Panc1 (cell line): Measurements from ENCODE around the gene PTRH1.

ENCODE experiments used
- POLR2AphosphoS5 ChIP-seq: IDR thresholded peaks from 2 replicates; pipeline ENCODE4 v1.6.1; 2012; ENCODE audit warnings: mild to moderate bottlenecking, low read depth, low read length, moderate library complexity
- TF ChIP-seq, protein P1 (sequence below): fragments of 450-650 bp; IDR thresholded peaks from 2 replicates; pipeline ENCODE4 v1.5.1; 2017; ENCODE audit warnings: mild to moderate bottlenecking
- TF ChIP-seq, protein P2 (sequence below), 2 experiments: IDR thresholded peaks; 2 replicates each; pipeline ENCODE4 v1.6.1; 2011 to 2012; ENCODE audit warnings: low read depth in 2 of 2, control low read depth in 1 of 2, low read length in 1 of 2, mild to moderate bottlenecking in 1 of 2, moderate library complexity in 1 of 2; ENCODE audit not compliant: insufficient read depth in 1 of 2

DNA sequence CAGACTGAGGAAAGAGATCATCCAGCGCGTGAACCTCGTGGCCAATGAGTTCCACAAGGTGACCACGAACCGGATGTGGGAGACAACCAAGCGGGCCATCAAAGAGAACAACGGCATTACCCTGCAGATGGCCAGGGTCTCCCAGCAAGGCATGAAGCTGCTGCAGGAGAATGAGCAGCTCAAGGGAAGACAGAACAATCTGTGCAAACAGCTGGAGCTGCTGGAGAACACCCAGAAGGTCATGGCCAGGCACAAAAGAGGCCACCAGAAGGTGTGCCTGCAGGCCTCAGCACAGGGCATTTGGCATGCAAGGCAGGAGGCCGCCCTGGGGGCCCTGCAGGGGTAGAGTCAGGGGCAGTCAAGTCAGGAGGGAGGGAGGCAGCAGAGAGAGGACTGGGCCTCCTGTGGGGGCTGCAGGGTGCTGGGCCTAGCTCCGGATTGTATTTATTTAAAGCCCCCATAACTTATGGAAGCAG lies 4.2 kb downstream of the PTRH1 start:
- TF ChIP-seq, protein P1, sequence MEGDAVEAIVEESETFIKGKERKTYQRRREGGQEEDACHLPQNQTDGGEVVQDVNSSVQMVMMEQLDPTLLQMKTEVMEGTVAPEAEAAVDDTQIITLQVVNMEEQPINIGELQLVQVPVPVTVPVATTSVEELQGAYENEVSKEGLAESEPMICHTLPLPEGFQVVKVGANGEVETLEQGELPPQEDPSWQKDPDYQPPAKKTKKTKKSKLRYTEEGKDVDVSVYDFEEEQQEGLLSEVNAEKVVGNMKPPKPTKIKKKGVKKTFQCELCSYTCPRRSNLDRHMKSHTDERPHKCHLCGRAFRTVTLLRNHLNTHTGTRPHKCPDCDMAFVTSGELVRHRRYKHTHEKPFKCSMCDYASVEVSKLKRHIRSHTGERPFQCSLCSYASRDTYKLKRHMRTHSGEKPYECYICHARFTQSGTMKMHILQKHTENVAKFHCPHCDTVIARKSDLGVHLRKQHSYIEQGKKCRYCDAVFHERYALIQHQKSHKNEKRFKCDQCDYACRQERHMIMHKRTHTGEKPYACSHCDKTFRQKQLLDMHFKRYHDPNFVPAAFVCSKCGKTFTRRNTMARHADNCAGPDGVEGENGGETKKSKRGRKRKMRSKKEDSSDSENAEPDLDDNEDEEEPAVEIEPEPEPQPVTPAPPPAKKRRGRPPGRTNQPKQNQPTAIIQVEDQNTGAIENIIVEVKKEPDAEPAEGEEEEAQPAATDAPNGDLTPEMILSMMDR = no peak
- TF ChIP-seq POLR2AphosphoS5 = no peak
- TF ChIP-seq, protein P2, sequence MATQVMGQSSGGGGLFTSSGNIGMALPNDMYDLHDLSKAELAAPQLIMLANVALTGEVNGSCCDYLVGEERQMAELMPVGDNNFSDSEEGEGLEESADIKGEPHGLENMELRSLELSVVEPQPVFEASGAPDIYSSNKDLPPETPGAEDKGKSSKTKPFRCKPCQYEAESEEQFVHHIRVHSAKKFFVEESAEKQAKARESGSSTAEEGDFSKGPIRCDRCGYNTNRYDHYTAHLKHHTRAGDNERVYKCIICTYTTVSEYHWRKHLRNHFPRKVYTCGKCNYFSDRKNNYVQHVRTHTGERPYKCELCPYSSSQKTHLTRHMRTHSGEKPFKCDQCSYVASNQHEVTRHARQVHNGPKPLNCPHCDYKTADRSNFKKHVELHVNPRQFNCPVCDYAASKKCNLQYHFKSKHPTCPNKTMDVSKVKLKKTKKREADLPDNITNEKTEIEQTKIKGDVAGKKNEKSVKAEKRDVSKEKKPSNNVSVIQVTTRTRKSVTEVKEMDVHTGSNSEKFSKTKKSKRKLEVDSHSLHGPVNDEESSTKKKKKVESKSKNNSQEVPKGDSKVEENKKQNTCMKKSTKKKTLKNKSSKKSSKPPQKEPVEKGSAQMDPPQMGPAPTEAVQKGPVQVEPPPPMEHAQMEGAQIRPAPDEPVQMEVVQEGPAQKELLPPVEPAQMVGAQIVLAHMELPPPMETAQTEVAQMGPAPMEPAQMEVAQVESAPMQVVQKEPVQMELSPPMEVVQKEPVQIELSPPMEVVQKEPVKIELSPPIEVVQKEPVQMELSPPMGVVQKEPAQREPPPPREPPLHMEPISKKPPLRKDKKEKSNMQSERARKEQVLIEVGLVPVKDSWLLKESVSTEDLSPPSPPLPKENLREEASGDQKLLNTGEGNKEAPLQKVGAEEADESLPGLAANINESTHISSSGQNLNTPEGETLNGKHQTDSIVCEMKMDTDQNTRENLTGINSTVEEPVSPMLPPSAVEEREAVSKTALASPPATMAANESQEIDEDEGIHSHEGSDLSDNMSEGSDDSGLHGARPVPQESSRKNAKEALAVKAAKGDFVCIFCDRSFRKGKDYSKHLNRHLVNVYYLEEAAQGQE (IDR thresholded peaks at IDR 0.05; ENCODE audit: insufficient read depth in 1 of 2, low read depth in 2 of 2, low read length in 1 of 2) = no peak
